Glomerular endothelial cell (primary cell): Measurements from ENCODE around the gene NFX1. TPM values are rescaled to one million over a fixed set of nuclear protein-coding genes. Genes with fewer than 3 reads are reported as not detected.
"Not testable (repeated sequence)": the region's sequence is repeated elsewhere in the genome, so short reads cannot be mapped to it uniquely, and the experiment has no call there.

ENCODE experiments used
- DNase-seq: peaks from one replicate; pipeline ENCODE4 v3.0.0-alpha.2; 2011; ENCODE audit warnings: low read depth, low spot score; ENCODE audit errors: extremely low read depth
- total RNA-seq: library from RNA; depleted of rRNA; stranded (reverse); fragments of >200 nt; gene quantifications from 2 replicates; pipeline ENCODE4 v1.2.3, GENCODE V29; 2015

Gene NFX1
- total RNA-seq, 1 donor from 2014 or later, result 24.0 TPM

GRCh38 chr9:33306037-33306436 is 15.7 kb downstream of the NFX1 start:
- no peak for DNase-seq

GRCh38 chr9:33307067-33307466 is 16.8 kb downstream of the NFX1 start:
- no peak for DNase-seq

- no peak for DNase-seq
These were observed 19.6 kb downstream of the NFX1 start for GRCh38 chr9:33309903-33310302.

GRCh38 chr9:33310748-33311147 is 20.4 kb downstream of the NFX1 start:
- DNase-seq, result no peak

GRCh38 chr9:33311953-33312352 is 21.6 kb downstream of the NFX1 start:
- no peak for DNase-seq

GRCh38 chr9:33315371-33315770 is 25.1 kb downstream of the NFX1 start:
- DNase-seq, result no peak

GRCh38 chr9:33317136-33317535 is 26.8 kb downstream of the NFX1 start:
- DNase-seq, result not testable (repeated sequence)

- DNase-seq, result no peak
These were observed 27.9 kb downstream of the NFX1 start for GRCh38 chr9:33318225-33318624.

- DNase-seq, result no peak
These were observed 28.5 kb downstream of the NFX1 start for GRCh38 chr9:33318781-33319180.

GRCh38 chr9:33320230-33320567 is 29.9 kb downstream of the NFX1 start:
- no peak for DNase-seq

GRCh38 chr9:33320568-33321261 is 30.4 kb downstream of the NFX1 start:
- no peak for DNase-seq

- no peak for DNase-seq
These were observed 38.8 kb downstream of the NFX1 start for GRCh38 chr9:33329117-33329563.

GRCh38 chr9:33329979-33330378 is 39.7 kb downstream of the NFX1 start:
- no peak for DNase-seq

GRCh38 chr9:33331377-33331891 is 41.1 kb downstream of the NFX1 start:
- no peak for DNase-seq

- no peak for DNase-seq
These were observed 41.7 kb downstream of the NFX1 start for GRCh38 chr9:33332011-33332410.

GRCh38 chr9:33332956-33333355 is 42.6 kb downstream of the NFX1 start:
- DNase-seq, result not testable (repeated sequence)

- DNase-seq, result no peak
These were observed 49.9 kb downstream of the NFX1 start for GRCh38 chr9:33340186-33340585.

- DNase-seq, result no peak
These were observed 50.9 kb downstream of the NFX1 start for GRCh38 chr9:33341182-33341581.

- no peak for DNase-seq
These were observed 53.8 kb downstream of the NFX1 start for GRCh38 chr9:33344145-33344544.

- no peak for DNase-seq
These were observed 56.2 kb downstream of the NFX1 start for GRCh38 chr9:33346564-33346963.

- no peak for DNase-seq
These were observed 58.7 kb downstream of the NFX1 start for GRCh38 chr9:33348998-33349397.

GRCh38 chr9:33349743-33350142 is 59.4 kb downstream of the NFX1 start:
- DNase-seq, result no peak

- DNase-seq, result no peak
These were observed 60.0 kb downstream of the NFX1 start for GRCh38 chr9:33350310-33350709.
